ENCODE measurements around the gene KLHL29. TPM values are rescaled to one million over a fixed set of nuclear protein-coding genes. Genes with fewer than 3 reads are reported as not detected.

KLHL29 gene
- total RNA-seq, 1 experiment from 2014 or later, result 2.4 TPM

- Histone ChIP-seq H3K27me3 (ENCODE audit: insufficient read depth, low read length) (peaks cover under 1% of the 10 kb centered on the region; the same call in 1 of the 2 replicates), H2AFZ (ENCODE audit: low read length) (no peak overlapping the region), H3K56ac (ENCODE audit: insufficient read length, low read depth, low read length) (no peak overlapping the region), H4K8ac (replicated peaks; ENCODE audit: insufficient read length, low read depth, low read length) (no peak overlapping the region), H3K14ac (ENCODE audit: insufficient read depth, low read length) (no peak overlapping the region), H3K4me2 (ENCODE audit: insufficient read depth, insufficient read length, low read length) (no peak overlapping the region), H4K20me1 (ENCODE audit: control insufficient read depth, insufficient read depth, insufficient read length) (no peaks in the 10 kb centered on the region), H4K91ac (ENCODE audit: insufficient read length, low read depth, low read length) (no peak overlapping the region), H3K18ac (ENCODE audit: insufficient read length, low read depth, low read length) (no peak overlapping the region), H3K9ac (ENCODE audit: extremely low read depth, insufficient read length, low read length) (no peak overlapping the region), H2BK120ac (ENCODE audit: low read depth, low read length, poor library complexity, severe bottlenecking) (no peak overlapping the region), H3K9me3 (ENCODE audit: control insufficient read depth, low read depth, low read length) (no peaks in the 10 kb centered on the region), H3K27ac (ENCODE audit: insufficient read length, low read depth, low read length) (no peak overlapping the region), H4K5ac (ENCODE audit: insufficient read length, low read depth, low read length) (no peak overlapping the region), H2BK20ac (ENCODE audit: low read depth, low read length, poor library complexity, severe bottlenecking) (no peak overlapping the region), H2BK15ac (ENCODE audit: low read depth, low read length) (no peak overlapping the region), H3K4ac (ENCODE audit: low read depth, low read length) (no peak overlapping the region), H3K79me2 (ENCODE audit: insufficient read depth, low read length) (no peaks in the 10 kb centered on the region), H3K23ac (ENCODE audit: insufficient read length, low read depth, low read length) (no peak overlapping the region), H2BK5ac (ENCODE audit: insufficient read length, low read length) (no peak overlapping the region), H3K4me1 (ENCODE audit: insufficient read depth, low read length) (no peaks in the 10 kb centered on the region; the same call in 1 of the 2 replicates), H2AK5ac (ENCODE audit: insufficient read length, low read length) (no peak overlapping the region), H3T11ph (ENCODE audit: low read length) (no peak overlapping the region), H2BK12ac (ENCODE audit: insufficient read length, low read depth, low read length) (no peak overlapping the region), H3K23me2 (ENCODE audit: insufficient read length, low read depth, low read length, poor library complexity, severe bottlenecking) (no peaks in the 10 kb centered on the region), H3K79me1 (ENCODE audit: insufficient read depth, low read depth, low read length, poor library complexity, severe bottlenecking) (no peaks in the 10 kb centered on the region)
- Mint-ChIP-seq H3K9me3 (no peaks in the 10 kb centered on the region), H3K4me3 (no peak overlapping the region), H3K4me1 (peaks cover 14 to 17% of the 10 kb centered on the region in 2 experiments), H3K27me3 (ENCODE audit: low read depth) (peaks cover 53% of the 10 kb centered on the region), H3K27ac (peak overlapping the region in 1 of 3 experiments; percentile 87; a peak in 1 of 7 replicates), H3K36me3 (ENCODE audit: insufficient read depth in 1 of 3, low read depth in 3 of 3) (no peaks in the 10 kb centered on the region; a peak in 1 of 7 replicates)
- no peak for DNase-seq
- no CpG with 5 or more reads among the region's 7 CpGs for WGBS (ENCODE audit: extremely low coverage, insufficient read length, low lambda C conversion rate)
- TF ChIP-seq, protein P1, sequence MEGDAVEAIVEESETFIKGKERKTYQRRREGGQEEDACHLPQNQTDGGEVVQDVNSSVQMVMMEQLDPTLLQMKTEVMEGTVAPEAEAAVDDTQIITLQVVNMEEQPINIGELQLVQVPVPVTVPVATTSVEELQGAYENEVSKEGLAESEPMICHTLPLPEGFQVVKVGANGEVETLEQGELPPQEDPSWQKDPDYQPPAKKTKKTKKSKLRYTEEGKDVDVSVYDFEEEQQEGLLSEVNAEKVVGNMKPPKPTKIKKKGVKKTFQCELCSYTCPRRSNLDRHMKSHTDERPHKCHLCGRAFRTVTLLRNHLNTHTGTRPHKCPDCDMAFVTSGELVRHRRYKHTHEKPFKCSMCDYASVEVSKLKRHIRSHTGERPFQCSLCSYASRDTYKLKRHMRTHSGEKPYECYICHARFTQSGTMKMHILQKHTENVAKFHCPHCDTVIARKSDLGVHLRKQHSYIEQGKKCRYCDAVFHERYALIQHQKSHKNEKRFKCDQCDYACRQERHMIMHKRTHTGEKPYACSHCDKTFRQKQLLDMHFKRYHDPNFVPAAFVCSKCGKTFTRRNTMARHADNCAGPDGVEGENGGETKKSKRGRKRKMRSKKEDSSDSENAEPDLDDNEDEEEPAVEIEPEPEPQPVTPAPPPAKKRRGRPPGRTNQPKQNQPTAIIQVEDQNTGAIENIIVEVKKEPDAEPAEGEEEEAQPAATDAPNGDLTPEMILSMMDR (conservative IDR thresholded peaks at IDR 0.05), result no peak
These were observed 5.7 kb upstream of the KLHL29 start for GRCh38 chr2:23379220-23379695.
